Hippocampal formation (tissue), 2 donors: Measurements from ENCODE around the gene MED23.

Source experiments
- DNase-seq, 2 donors: peaks; one replicate each; lab custom pipeline; 2025; lab: John Stamatoyannopoulos, UW

Gene MED23

DNA sequence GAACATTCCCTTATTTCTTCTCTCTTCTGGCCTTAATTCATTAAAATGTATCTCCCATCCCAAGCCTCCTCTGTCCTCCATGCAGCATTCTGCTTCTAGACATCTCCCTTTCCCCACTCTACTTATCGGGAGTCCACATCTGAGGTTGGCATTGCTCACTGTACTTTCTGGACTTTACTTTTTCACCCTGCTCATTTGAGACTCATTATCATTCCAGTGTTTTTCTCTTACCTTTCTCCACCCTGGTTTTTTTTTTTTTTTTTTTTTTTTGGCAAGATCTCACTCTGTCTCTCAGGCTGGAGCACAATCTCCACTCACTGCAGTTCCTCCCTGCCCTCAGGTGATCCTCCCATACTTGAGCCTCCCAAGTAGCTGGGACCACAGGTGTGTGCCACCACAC lies 13.5 kb upstream of the MED23 start:
- DNase-seq: no peak

- DNase-seq: no peak
These were observed 12.5 kb upstream of the MED23 start for GRCh38 chr6:131640576-131640975.

- no peak for DNase-seq
These were observed 12.1 kb upstream of the MED23 start for GRCh38 chr6:131640100-131640499.

GRCh38 chr6:131638013-131638412 lies 10.0 kb upstream of the MED23 start:
- no peak for DNase-seq

- DNase-seq: no peak
These were observed 9.1 kb upstream of the MED23 start, which contains the start of gene ENPP3 for GRCh38 chr6:131636880-131637792. Gene ENPP3 (plus strand): TSS chr6:131637302. CDS start chr6:131637385, 83 bp downstream.

GRCh38 chr6:131635384-131636340 lies 7.6 kb upstream of the MED23 start:
- no peak for DNase-seq

DNA sequence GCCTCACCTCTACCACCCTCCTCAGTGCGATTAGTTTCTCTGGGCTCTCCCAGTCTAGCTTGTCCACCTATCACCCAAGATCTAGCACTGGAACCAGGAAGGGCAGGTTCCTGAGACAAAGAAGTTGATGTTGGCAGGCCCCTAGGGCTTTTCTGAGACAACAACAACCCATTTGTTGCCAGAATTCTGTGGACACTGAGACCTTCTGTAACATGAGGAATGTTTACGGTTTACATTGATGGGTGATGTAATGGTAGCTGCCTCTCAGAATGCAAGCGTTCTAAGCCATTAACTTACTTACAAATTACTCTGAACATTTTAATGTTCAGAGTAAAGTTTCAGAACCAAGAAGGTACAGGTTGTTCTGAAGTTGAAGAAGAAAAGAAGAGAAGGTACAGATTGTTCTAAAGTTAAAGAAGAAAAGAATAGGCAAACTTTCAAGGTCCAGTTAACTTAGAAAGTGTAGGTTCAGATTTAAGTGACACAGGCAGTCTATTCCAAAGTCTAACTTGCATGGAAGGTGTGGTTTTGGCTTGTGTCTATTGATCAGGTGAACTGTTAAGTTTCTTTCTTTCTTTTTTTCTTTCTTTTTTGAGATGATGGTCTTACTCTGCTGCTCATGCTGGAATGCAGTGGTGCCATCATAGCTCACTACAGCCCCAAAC lies 3.7 kb upstream of the MED23 start:
- DNase-seq: no peak

- DNase-seq: peak in 1 of 2 donors; percentile 8
These were observed 1.6 kb upstream of the MED23 start for GRCh38 chr6:131629651-131630050.

DNA sequence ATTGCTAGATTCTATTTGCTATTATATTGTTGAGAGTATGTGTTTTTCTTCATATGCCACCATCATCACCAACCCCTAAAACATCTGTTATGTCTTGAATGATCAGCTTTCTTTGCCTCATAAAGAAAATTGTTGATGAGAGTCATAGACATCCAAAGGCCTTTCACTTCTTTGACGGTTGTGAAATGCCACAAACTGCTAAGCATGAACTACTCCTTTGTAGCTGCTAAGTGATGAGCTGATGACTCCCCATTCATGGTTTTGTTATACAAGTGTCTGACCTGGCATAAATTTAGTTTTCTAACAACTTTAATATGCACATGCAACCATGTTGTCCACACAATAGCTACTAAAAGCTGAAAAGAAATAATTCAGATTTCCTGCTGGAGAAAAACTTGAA lies 684 bp upstream of the MED23 start:
- no peak for DNase-seq

GRCh38 chr6:131615275-131615674 lies 12.8 kb downstream of the MED23 start:
- no peak for DNase-seq

GRCh38 chr6:131613296-131613925 lies 14.6 kb downstream of the MED23 start:
- DNase-seq: no peak

- no peak for DNase-seq
These were observed 25.2 kb downstream of the MED23 start for GRCh38 chr6:131602781-131603312.

- DNase-seq: no peak
These were observed 27.3 kb downstream of the MED23 start for GRCh38 chr6:131600716-131601115.

- peak in 1 of 2 donors; percentile 6 for DNase-seq
These were observed 30.6 kb downstream of the MED23 start for GRCh38 chr6:131597446-131597845.

DNA sequence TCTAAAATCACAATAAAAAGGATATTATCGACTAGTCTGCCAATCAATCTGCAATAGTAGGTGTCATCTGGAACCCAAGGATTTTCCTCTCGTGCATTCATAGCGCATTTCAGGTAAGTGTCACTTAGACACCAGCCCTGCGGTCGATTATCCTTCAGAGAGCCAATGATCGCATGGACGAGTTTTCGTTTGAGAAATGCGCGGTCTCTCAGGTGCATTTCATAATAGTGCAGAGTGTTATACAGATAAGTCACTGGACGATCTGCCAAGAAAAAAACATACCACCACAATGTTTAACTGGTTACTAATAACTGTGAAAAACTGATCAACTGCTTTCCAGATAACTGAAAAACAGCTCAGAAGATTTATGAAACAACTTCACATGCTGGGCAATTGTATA lies 34.0 kb downstream of the MED23 start:
- DNase-seq: no peak

GRCh38 chr6:131592935-131593334 lies 35.1 kb downstream of the MED23 start:
- no peak for DNase-seq

GRCh38 chr6:131588643-131589042 lies 39.4 kb downstream of the MED23 start:
- no peak for DNase-seq

DNA sequence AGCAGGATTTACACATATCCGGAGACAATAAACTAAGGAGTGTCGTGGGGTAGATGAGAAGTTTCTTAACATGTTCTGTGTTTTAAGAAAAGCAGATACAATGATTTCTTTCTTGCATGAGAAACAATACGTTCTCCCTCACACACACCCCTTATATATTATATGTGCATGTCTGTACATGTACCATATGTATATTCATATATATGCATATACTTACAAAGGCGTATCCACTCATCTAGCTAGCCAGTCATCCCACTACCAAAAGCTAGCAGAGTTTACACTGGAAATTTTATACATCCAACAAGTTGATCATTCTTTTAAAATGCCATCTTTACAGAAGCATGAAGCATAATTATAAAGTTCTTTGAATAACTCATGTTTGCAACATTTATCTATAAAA lies 40.1 kb downstream of the MED23 start:
- no peak for DNase-seq

DNA sequence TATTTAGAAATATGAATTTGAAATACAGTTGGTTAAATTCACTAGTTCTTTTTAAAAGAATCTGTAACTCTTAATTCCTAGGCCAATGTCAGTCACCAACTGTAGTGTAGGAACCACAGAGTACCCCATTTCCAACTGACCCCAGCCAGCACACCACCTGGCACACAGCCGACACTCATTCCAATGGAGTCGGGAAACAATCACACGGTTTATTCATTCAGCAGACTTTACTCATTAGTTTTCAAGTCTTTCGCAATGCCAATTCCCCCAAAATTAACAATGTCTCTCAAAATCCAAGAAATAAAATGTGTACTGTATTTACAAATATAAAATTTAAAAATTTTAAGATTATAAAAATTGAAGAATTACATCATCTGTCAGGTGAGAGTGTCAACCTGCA lies 41.5 kb downstream of the MED23 start:
- no peak for DNase-seq

DNA sequence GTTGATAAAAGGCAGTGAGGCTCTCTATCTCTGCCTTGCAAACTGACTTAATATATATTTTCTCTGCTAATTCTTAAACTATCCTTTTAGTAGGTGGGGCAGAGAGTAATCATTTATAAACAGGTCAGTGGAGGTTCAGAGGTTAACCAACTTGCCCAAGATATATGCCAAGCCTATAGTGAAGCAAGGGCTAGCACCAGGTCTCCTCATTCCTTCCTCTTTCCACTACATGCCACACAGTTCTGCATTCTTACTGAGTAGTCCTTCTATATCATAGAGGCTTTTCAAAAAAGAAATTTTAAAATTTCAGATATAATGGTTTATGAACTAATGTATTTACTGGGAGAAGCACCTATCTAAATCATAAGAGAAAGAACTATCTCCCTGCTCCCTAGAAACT lies 46.5 kb downstream of the MED23 start:
- no peak for DNase-seq

DNA sequence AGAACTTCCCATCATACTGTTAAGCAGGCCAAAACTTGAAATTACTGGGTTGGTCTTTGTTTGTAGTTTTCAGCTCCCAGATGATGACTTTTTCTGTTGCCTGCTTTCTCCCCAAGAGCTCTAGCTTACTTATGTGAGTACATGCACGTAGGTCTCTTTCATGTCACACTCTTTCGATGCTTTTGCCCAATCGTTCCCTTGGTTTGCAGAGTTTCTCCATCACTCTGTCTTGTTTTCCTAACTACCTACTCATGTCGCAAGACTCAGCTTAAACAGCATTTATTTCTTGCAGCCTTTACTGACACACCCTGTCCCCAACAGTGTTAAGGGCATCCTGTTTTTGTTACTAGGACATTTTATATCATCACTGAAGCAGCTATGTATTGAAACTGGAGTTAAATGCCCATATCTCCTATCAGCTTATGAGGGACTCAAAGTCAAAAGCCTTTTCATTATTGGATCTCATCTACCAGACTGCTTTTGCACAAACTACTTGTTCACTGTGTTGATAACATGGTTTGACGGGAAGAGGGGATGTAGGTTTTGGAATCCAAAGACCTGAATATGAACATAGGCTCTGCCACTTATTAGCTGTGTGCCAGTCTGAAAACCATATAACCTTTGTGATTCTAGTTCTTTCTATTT lies 52.1 kb downstream of the MED23 start:
- DNase-seq: no peak
